ENCODE data around the gene ZNHIT3. TPM values are rescaled to one million over a fixed set of nuclear protein-coding genes. Genes with fewer than 3 reads are reported as not detected.
A peak's percentile ranks its signal among the peaks of the same experiment; 100 is the strongest.

The ZNHIT3 gene
- total and polyA plus RNA-seq, 2 donors from 2014 or later, result 25.4 to 60.9 TPM

GRCh38 chr17:36533935-36534839, 47.7 kb downstream of the ZNHIT3 start:
- peak overlapping the region; percentile 67 to 93 (median 91) for H3K9ac ChIP-seq (ENCODE audit: low read length in 3 of 3)
- no peaks in the 10 kb centered on the region for H3K9me3 ChIP-seq (ENCODE audit: control insufficient read depth in 2 of 3, insufficient read depth in 1 of 3, low read length in 3 of 3)
- peak overlapping the region; percentile 97 to 98 for H3K27ac ChIP-seq (ENCODE audit: low read depth in 2 of 2, low read length in 2 of 2)
- TF ChIP-seq CTCF (IDR thresholded peaks at IDR 0.05; ENCODE audit: borderline replicate concordance, extremely low read depth, insufficient read depth), result peak; percentile 29
- peak; percentile 63 to 91 (median 83) for DNase-seq
- no peak for FAIRE-seq
- intact Hi-C loops (cut with DNase I), result no loop called here
- peaks cover 0 to 14% (median 8%) of the 10 kb centered on the region in 3 donors for H3K36me3 ChIP-seq (ENCODE audit: control insufficient read depth in 2 of 3, insufficient read depth in 3 of 3, low read length in 3 of 3)
- H3K4me3 ChIP-seq (ENCODE audit: low read length in 3 of 3), result peak overlapping the region; percentile 86 to 96 (median 89)
- H3K27me3 ChIP-seq (ENCODE audit: control insufficient read depth, insufficient read depth, low read length), result no peaks in the 10 kb centered on the region
- H3K4me1 ChIP-seq (ENCODE audit: control insufficient read depth in 2 of 3, insufficient read depth in 2 of 3, low read depth in 1 of 3, low read length in 3 of 3), result peaks cover 0 to 6% (median 3%) of the 10 kb centered on the region in 3 donors

- no peak for TF ChIP-seq CTCF (IDR thresholded peaks at IDR 0.05; ENCODE audit: borderline replicate concordance, extremely low read depth, insufficient read depth)
Measured at GRCh38 chr17:36534840-36535668, 48.6 kb downstream of the ZNHIT3 start, which contains the start of the genes MYO19 and PIGW. Gene MYO19, minus strand, starts transcription at chr17:36534868. Its CDS starts 2,330 bp downstream, at chr17:36532538. Gene PIGW, plus strand, starts transcription at chr17:36534987. Its CDS starts 2,115 bp downstream, at chr17:36537102.

GRCh38 chr17:36535669-36536081, 49.2 kb downstream of the ZNHIT3 start:
- H3K9ac ChIP-seq (ENCODE audit: low read length in 3 of 3), result peak overlapping the region in 2 of 3 donors; percentile 77 to 91
- no peaks in the 10 kb centered on the region for H3K9me3 ChIP-seq (ENCODE audit: control insufficient read depth in 2 of 3, insufficient read depth in 1 of 3, low read length in 3 of 3)
- intact Hi-C loops (cut with DNase I), result no loop called here
- FAIRE-seq (no peak), DNase-seq (peak in 1 of 5 donors; percentile 4)
- no peaks in the 10 kb centered on the region for H3K27me3 ChIP-seq (ENCODE audit: control insufficient read depth, insufficient read depth, low read length)
- H3K36me3 ChIP-seq (ENCODE audit: control insufficient read depth in 2 of 3, insufficient read depth in 3 of 3, low read length in 3 of 3), result peaks cover 0 to 5% (median 5%) of the 10 kb centered on the region in 3 donors
- H3K4me1 ChIP-seq (ENCODE audit: control insufficient read depth in 2 of 3, insufficient read depth in 2 of 3, low read depth in 1 of 3, low read length in 3 of 3), result peaks cover 0 to 6% (median 3%) of the 10 kb centered on the region in 3 donors
- TF ChIP-seq CTCF (IDR thresholded peaks at IDR 0.05; ENCODE audit: borderline replicate concordance, extremely low read depth, insufficient read depth), result no peak
- H3K4me3 ChIP-seq (ENCODE audit: low read length in 3 of 3), result peak overlapping the region; percentile 86 to 96 (median 89)
- H3K27ac ChIP-seq (ENCODE audit: low read depth in 2 of 2, low read length in 2 of 2), result peak overlapping the region; percentile 97 to 98

More at GRCh38 chr17:36534840-36535668, 48.6 kb downstream of the ZNHIT3 start, which contains the start of the genes MYO19 and PIGW:
- H3K36me3 ChIP-seq (ENCODE audit: control insufficient read depth in 2 of 3, insufficient read depth in 3 of 3, low read length in 3 of 3), result peaks cover 0 to 6% (median 5%) of the 10 kb centered on the region in 3 donors
- DNase-seq, result peak; percentile 91 to 96 (median 94)
- H3K9me3 ChIP-seq (ENCODE audit: control insufficient read depth in 2 of 3, insufficient read depth in 1 of 3, low read length in 3 of 3), result no peaks in the 10 kb centered on the region
- H3K4me1 ChIP-seq (ENCODE audit: control insufficient read depth in 2 of 3, insufficient read depth in 2 of 3, low read depth in 1 of 3, low read length in 3 of 3), result peaks cover 0 to 6% (median 3%) of the 10 kb centered on the region in 3 donors
- H3K27ac ChIP-seq (ENCODE audit: low read depth in 2 of 2, low read length in 2 of 2), result peak within 1 kb of the TSS; percentile 97 to 98
- no peaks in the 10 kb centered on the region for H3K27me3 ChIP-seq (ENCODE audit: control insufficient read depth, insufficient read depth, low read length)
- peak within 1 kb of the TSS; percentile 77 to 93 (median 91) for H3K9ac ChIP-seq (ENCODE audit: low read length in 3 of 3)
- intact Hi-C loops (cut with DNase I), result no loop called here
- H3K4me3 ChIP-seq (ENCODE audit: low read length in 3 of 3), result peak within 1 kb of the TSS; percentile 86 to 96 (median 89)
- FAIRE-seq, result no peak

Data from kidney (tissue), 14 donors.